Endothelial cell of umbilical vein (primary cell): ENCODE data around the gene LARGE1. TPM values are rescaled to one million over a fixed set of nuclear protein-coding genes. Genes with fewer than 3 reads are reported as not detected.

Experiments used
- BruUV-seq: library from RNA; stranded (reverse); fragments of 400-500 nt; replicated peaks from 2 replicates; lab custom pipeline; 2021; lab: Mats Ljungman, UMichigan
- CTCF ChIA-PET: fragments of 300-600, 350-600 bp; sonication (Branson Sonifier 250); formaldehyde crosslinking; loops from one replicate; lab custom pipeline; 2021; ENCODE audit warnings: antibody characterized with exemption, inconsistent platforms; lab: Charles Lee
- POLR2A ChIA-PET: fragments of 300-600, 350-600 bp; sonication (Branson Sonifier 250); formaldehyde crosslinking; loops from one replicate; lab custom pipeline; 2021; ENCODE audit warnings: antibody characterized with exemption, inconsistent platforms; lab: Charles Lee
- DNase-seq: peaks from one replicate; pipeline ENCODE4 v3.0.0-alpha.2; 2011; ENCODE audit warnings: low read depth, low spot score
- FAIRE-seq: peaks from 2 replicates; lab custom pipeline; 2011; peaks lifted over from hg19 to GRCh38; lab: Jason Lieb, UNC
- H2AFZ ChIP-seq: 2 replicates; pipeline ENCODE4 v1.6.0; 2012; ENCODE audit warnings: low read depth, low read length, control low read depth, inconsistent platforms
- H3K27ac ChIP-seq: 2 replicates; pipeline ENCODE4 v1.5.1; 2011; ENCODE audit warnings: low read depth, mild to moderate bottlenecking, control low read depth, low read length, moderate library complexity; ENCODE audit not compliant: insufficient read depth
- H3K27me3 ChIP-seq, 2 experiments: 2 replicates each; pipeline versions ENCODE4 v1.6.0 to v1.6.1; 2011; ENCODE audit warnings: low read length in 2 of 2, mixed read lengths in 1 of 2; ENCODE audit not compliant: control insufficient read depth in 2 of 2, insufficient read depth in 2 of 2
- H3K36me3 ChIP-seq, 2 experiments: 2 replicates in 1 of 2; 3 replicates in 1 of 2; pipeline ENCODE4 v1.5.1; 2011; ENCODE audit warnings: low read length in 2 of 2, mild to moderate bottlenecking in 1 of 2, moderate library complexity in 1 of 2; ENCODE audit not compliant: control insufficient read depth in 2 of 2, insufficient read depth in 2 of 2; ENCODE audit errors: extremely low read depth in 1 of 2
- H3K4me1 ChIP-seq: 3 replicates; pipeline ENCODE4 v1.5.1; 2011; ENCODE audit warnings: mild to moderate bottlenecking, low read length; ENCODE audit not compliant: control insufficient read depth, insufficient read depth; ENCODE audit errors: extremely low read depth
- H3K4me2 ChIP-seq: 2 replicates; pipeline ENCODE4 v1.6.1; 2011; ENCODE audit warnings: low read length, control low read depth, mixed read lengths; ENCODE audit not compliant: insufficient read depth
- H3K4me3 ChIP-seq, 3 experiments: fragments of 200-600 bp in 1 of 3; sonication (generic), shearing (Covaris generic) in 1 of 3; replicated peaks in 1 of 3; 2 replicates each; pipeline ENCODE4 v1.5.1; 2011 to 2016; ENCODE audit warnings: control low read depth in 3 of 3, low read length in 3 of 3, mild to moderate bottlenecking in 2 of 3, inconsistent platforms in 1 of 3, low read depth in 1 of 3, moderate library complexity in 1 of 3; ENCODE audit not compliant: insufficient read depth in 1 of 3
- H3K79me2 ChIP-seq: 2 replicates; pipeline ENCODE4 v1.6.0; 2012; ENCODE audit warnings: low read length, inconsistent platforms; ENCODE audit not compliant: control insufficient read depth, insufficient read depth
- H3K9ac ChIP-seq: replicated peaks from 2 replicates; pipeline ENCODE3; 2011; ENCODE audit warnings: low read length, control low read depth; ENCODE audit not compliant: insufficient read depth; ENCODE audit errors: extremely low read depth
- H3K9me1 ChIP-seq: replicated peaks from 3 replicates; pipeline ENCODE4 v1.6.0; 2011; ENCODE audit warnings: mild to moderate bottlenecking, low read length; ENCODE audit not compliant: control insufficient read depth, insufficient read depth; ENCODE audit errors: extremely low read depth
- H3K9me3 ChIP-seq: replicated peaks from 2 replicates; pipeline ENCODE4 v1.5.1; 2012; ENCODE audit warnings: low read length, inconsistent platforms; ENCODE audit not compliant: control insufficient read depth, insufficient read depth
- H4K20me1 ChIP-seq: replicated peaks from 2 replicates; pipeline ENCODE3; 2011; ENCODE audit warnings: mild to moderate bottlenecking, low read length; ENCODE audit not compliant: control insufficient read depth, insufficient read depth; ENCODE audit errors: extremely low read depth
- EZH2 ChIP-seq: IDR thresholded peaks from 2 replicates; pipeline ENCODE4 v1.6.1; 2012; ENCODE audit warnings: borderline replicate concordance, low read depth, mild to moderate bottlenecking, moderate library complexity, low read length, inconsistent platforms; ENCODE audit not compliant: severe bottlenecking
- FOS ChIP-seq: IDR thresholded peaks from 2 replicates; pipeline ENCODE4 v1.6.1; 2011; ENCODE audit warnings: mild to moderate bottlenecking, low read length, moderate library complexity, borderline replicate concordance; ENCODE audit not compliant: insufficient read depth
- GATA2 ChIP-seq: IDR thresholded peaks from 2 replicates; pipeline ENCODE4 v1.7.0; 2011; ENCODE audit warnings: low read depth, mild to moderate bottlenecking, moderate library complexity, mixed read lengths, low read length; ENCODE audit not compliant: insufficient read length, insufficient read depth
- JUN ChIP-seq: IDR thresholded peaks from 2 replicates; pipeline ENCODE4 v1.6.1; 2011; ENCODE audit warnings: borderline replicate concordance, low read depth; ENCODE audit not compliant: insufficient read length, insufficient read depth
- MAX ChIP-seq: IDR thresholded peaks from 2 replicates; pipeline ENCODE4 v1.6.1; 2011; ENCODE audit not compliant: insufficient read depth, insufficient read length
- MYC ChIP-seq: IDR thresholded peaks from one replicate; pipeline ENCODE4 v1.6.1; 2011; ENCODE audit warnings: mild to moderate bottlenecking, low read depth, low read length
- POLR2A ChIP-seq: IDR thresholded peaks from 2 replicates; pipeline ENCODE4 v1.6.1; 2012; ENCODE audit warnings: low read depth, mild to moderate bottlenecking, control low read depth, low read length
- POLR2AphosphoS5 ChIP-seq: IDR thresholded peaks from 2 replicates; pipeline ENCODE4 v1.6.1; 2012; ENCODE audit warnings: low read depth, mild to moderate bottlenecking, control low read depth, low read length, moderate library complexity; ENCODE audit not compliant: insufficient read depth
- dilution Hi-C: fragments of 300-500 bp; cut with MboI; formaldehyde crosslinking; loops from one replicate; pipeline ENCODE4 v1.15.0; 2019; ENCODE audit warnings: low sequenced_read_pairs; ENCODE audit not compliant: extremely low pct_ligation_motif_present
- intact Hi-C: fragments of 100-400 bp; cut with micrococcal nuclease; formaldehyde crosslinking; loops from one replicate; pipeline ENCODE4 v1.10.0; 2022
- polyA plus RNA-seq, 4 experiments: library from polyadenylated mRNA; depleted of rRNA in 3 of 4; stranded (reverse) in 3 of 4; unstranded in 1 of 4; fragments of >200 nt; gene quantifications; 2 replicates each; pipeline versions ENCODE4 v1.2.1 to v1.2.3, GENCODE V29; 2011 to 2012; ENCODE audit warnings: missing spikeins in 1 of 4
- total RNA-seq: library from RNA; stranded (reverse); gene quantifications from 2 replicates; pipeline ENCODE4 v1.2.3, GENCODE V29; 2021
- TF ChIP-seq, protein P1 (sequence below), 2 donors: IDR thresholded peaks; 1 replicate in 1 of 2; 2 replicates in 1 of 2; pipeline ENCODE4 v1.5.1; 2011; ENCODE audit warnings: low read length in 2 of 2, mild to moderate bottlenecking in 2 of 2, moderate library complexity in 2 of 2, control low read depth in 1 of 2, inconsistent platforms in 1 of 2, low read depth in 1 of 2; ENCODE audit not compliant: insufficient read depth in 1 of 2; ENCODE audit errors: extremely low read depth in 1 of 2

Gene LARGE1
- total and polyA plus RNA-seq, 2 donors (not counting 3 experiments of a cell fraction or from before 2014, with no cell fraction given) = 0.95 to 4.4 TPM

GRCh38 chr22:33821290-33821689 lies 99.0 kb downstream of the LARGE1 start:
- FAIRE-seq = no peak
- CTCF ChIA-PET = no interaction called here
- H3K79me2 ChIP-seq = no peaks in the 10 kb centered on the region

GRCh38 chr22:33819743-33820142 lies 100.5 kb downstream of the LARGE1 start:
- H3K9me1 ChIP-seq = no peaks in the 10 kb centered on the region
- BruUV-seq = no TSS peak
- H3K27ac ChIP-seq = no peak overlapping the region
- DNase-seq (no peak), FAIRE-seq (no peak)
- no peaks in the 10 kb centered on the region for H3K27me3 ChIP-seq
- no peak overlapping the region for H3K4me3 ChIP-seq
- no peaks in the 10 kb centered on the region for H3K36me3 ChIP-seq
- no peaks in the 10 kb centered on the region for H3K4me1 ChIP-seq
- H2AFZ ChIP-seq = no peak overlapping the region
- H3K4me2 ChIP-seq = no peak overlapping the region
- H4K20me1 ChIP-seq = no peaks in the 10 kb centered on the region
- H3K9me3 ChIP-seq = peaks cover 9% of the 10 kb centered on the region
- dilution Hi-C loops = no loop called here
- no peaks in the 10 kb centered on the region for H3K79me2 ChIP-seq
- CTCF ChIA-PET = no interaction called here
- POLR2A ChIA-PET = no interaction called here
- intact Hi-C loops = no loop called here
- TF ChIP-seq GATA2 (no peak), JUN (no peak), MYC (no peak), MAX (no peak), EZH2 (no peak), FOS (no peak), POLR2A (no peak), POLR2AphosphoS5 (no peak)
- TF ChIP-seq, protein P1, sequence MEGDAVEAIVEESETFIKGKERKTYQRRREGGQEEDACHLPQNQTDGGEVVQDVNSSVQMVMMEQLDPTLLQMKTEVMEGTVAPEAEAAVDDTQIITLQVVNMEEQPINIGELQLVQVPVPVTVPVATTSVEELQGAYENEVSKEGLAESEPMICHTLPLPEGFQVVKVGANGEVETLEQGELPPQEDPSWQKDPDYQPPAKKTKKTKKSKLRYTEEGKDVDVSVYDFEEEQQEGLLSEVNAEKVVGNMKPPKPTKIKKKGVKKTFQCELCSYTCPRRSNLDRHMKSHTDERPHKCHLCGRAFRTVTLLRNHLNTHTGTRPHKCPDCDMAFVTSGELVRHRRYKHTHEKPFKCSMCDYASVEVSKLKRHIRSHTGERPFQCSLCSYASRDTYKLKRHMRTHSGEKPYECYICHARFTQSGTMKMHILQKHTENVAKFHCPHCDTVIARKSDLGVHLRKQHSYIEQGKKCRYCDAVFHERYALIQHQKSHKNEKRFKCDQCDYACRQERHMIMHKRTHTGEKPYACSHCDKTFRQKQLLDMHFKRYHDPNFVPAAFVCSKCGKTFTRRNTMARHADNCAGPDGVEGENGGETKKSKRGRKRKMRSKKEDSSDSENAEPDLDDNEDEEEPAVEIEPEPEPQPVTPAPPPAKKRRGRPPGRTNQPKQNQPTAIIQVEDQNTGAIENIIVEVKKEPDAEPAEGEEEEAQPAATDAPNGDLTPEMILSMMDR (IDR thresholded peaks at IDR 0.05; ENCODE audit: extremely low read depth in 1 of 2, insufficient read depth in 1 of 2, low read depth in 1 of 2, low read length in 2 of 2) = no peak
- no peak overlapping the region for H3K9ac ChIP-seq

More at GRCh38 chr22:33821290-33821689, 99.0 kb downstream of the LARGE1 start:
- H3K4me2 ChIP-seq = no peak overlapping the region
- dilution Hi-C loops (no loop called here), intact Hi-C loops (no loop called here)
- H3K9ac ChIP-seq = no peak overlapping the region
- H4K20me1 ChIP-seq = no peaks in the 10 kb centered on the region
- H3K36me3 ChIP-seq = no peaks in the 10 kb centered on the region
- H3K4me1 ChIP-seq = no peaks in the 10 kb centered on the region
- no peaks in the 10 kb centered on the region for H3K9me1 ChIP-seq
- no peak for DNase-seq
- H3K9me3 ChIP-seq = peaks cover 8% of the 10 kb centered on the region
- no peak for TF ChIP-seq MAX
- TF ChIP-seq POLR2A = no peak
- no peak for TF ChIP-seq JUN
- no peak for TF ChIP-seq GATA2
- no peak for TF ChIP-seq POLR2AphosphoS5
- H3K4me3 ChIP-seq = no peak overlapping the region
- no peak overlapping the region for H2AFZ ChIP-seq
- no TSS peak for BruUV-seq
- no peaks in the 10 kb centered on the region for H3K27me3 ChIP-seq
- POLR2A ChIA-PET = no interaction called here
- H3K27ac ChIP-seq = no peak overlapping the region
